Mammary epithelial cell (primary cell): ENCODE data around the gene THOC5.

ENCODE experiments used
- CTCF ChIP-seq, 2 donors: IDR thresholded peaks in 1 of 2; conservative IDR thresholded peaks in 1 of 2; 2 replicates each; pipeline ENCODE4 v1.5.1; 2011 to 2012; ENCODE audit warnings: inconsistent platforms in 2 of 2, low read length in 2 of 2, mild to moderate bottlenecking in 2 of 2, control low read depth in 1 of 2, low read depth in 1 of 2; ENCODE audit not compliant: insufficient read depth in 1 of 2; ENCODE audit errors: extremely low read depth in 1 of 2
- EZH2 ChIP-seq: IDR thresholded peaks from 2 replicates; pipeline ENCODE4 v1.6.1; 2012; ENCODE audit warnings: low read length, inconsistent platforms, borderline replicate concordance

GRCh38 chr22:29539105-29539504 is 14.5 kb downstream of the THOC5 start:
- TF ChIP-seq CTCF (conservative IDR thresholded peaks at IDR 0.05 in 1 of 2, IDR thresholded peaks at IDR 0.05 in 1 of 2; ENCODE audit: extremely low read depth in 1 of 2, insufficient read depth in 1 of 2, low read depth in 1 of 2, low read length in 2 of 2), result no peak
- no peak for TF ChIP-seq EZH2
